ENCODE results near the gene NID2.

Gene NID2

DNA sequence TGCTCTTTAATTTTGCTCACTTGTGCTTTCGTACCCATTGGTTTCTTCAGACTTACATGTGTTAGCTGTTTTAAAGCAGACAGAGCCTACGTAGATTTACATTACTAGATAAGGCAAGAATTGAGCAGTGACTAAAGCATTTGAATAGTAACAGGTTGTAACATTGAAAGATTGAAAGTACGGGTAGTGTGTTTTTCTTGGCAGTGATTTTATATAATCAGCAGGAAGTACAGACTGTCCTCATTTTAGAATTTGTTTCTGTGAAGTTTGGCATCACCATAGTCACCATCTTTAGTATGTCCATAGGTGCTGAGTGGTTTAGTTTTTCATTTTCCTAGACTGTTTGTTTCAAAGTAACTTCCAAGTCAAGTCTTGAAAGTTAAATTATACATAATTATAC is 65.5 kb downstream of the NID2 start:
- DNase-seq (ENCODE audit: low spot score), result no peak

DNA sequence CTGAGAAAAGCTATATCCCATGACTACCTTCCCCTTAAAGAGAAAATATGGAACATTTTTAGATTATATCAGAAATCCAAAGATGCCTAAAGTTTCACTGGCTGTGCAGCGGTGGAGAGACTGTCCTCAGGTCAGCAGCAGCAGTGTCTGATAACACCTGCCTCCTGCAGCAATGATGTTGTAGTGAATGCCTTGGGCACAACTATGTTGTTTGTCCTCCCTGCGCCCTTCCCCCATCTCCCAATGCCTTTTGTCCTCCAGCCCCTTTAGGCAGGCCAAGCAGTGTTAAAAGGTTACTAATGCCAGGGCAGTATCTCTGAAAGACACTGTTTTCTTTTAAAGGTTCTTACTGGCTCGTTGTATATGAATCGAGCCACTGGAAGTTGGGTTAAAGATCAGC is 66.3 kb downstream of the NID2 start:
- DNase-seq (ENCODE audit: low spot score), result no peak

DNA sequence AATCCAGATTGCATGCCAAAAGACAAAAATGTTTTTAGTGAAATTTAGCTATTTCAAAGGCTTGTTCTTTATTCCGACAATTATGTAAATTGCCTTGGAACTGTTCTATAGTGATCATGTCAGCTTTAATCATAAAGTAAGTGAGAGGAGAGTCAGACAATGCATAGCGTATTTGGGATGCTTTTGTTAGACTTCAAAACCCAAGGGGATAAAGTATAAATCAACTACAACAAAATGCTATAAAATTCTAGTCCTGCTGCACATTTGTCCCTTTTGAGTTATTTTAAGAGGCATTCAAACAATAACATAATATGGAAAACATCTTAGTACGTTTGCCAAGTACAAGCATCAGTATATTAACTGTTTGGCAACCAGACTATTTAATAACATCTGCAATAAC is 68.2 kb downstream of the NID2 start:
- DNase-seq (ENCODE audit: low spot score), result no peak

DNA sequence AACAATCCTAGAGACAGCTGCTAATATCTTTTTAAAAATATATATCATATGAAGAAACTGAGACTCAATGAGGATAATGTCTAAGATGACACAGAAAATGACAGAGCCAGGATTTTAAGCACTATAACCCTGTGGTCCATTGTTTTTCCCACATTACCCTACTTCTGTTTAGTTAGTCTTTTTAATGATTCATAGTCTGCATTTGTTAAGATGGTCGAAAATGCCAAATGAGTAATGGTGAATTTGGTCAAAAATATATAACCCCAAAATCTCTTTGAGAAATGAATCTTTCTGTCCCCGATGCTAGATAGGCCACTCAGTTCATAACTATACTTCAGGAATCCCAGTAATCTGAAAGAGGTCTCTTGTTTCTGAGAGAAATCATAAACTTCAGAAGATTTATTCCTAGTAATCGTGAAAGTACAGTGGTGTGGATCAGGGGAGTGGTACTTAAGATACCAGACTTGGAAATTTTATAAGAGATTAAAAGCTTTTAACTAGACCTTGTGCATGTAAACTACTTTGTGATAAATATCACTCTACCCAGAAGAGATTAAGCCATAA is 68.8 kb downstream of the NID2 start:
- DNase-seq (ENCODE audit: low spot score), result no peak

DNA sequence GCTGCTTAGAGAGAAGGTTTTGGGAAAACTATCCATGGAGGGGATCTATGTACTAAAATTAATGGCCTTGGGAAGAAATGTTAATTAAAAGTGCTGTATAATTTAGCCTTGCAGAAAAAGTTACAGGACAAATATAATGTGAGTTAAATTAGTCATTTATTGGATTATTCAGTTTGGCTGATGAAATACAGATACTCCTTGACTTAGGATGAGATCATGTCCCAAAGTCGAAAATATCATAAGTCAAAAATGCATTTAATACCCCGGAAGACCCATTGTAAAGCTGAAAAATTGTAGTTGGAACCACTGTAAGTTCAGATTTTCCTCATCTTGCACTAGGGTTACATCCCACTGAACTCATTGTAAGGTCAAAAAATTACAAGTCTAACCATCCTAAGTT is 69.8 kb downstream of the NID2 start:
- DNase-seq (ENCODE audit: low spot score), result no peak

DNA sequence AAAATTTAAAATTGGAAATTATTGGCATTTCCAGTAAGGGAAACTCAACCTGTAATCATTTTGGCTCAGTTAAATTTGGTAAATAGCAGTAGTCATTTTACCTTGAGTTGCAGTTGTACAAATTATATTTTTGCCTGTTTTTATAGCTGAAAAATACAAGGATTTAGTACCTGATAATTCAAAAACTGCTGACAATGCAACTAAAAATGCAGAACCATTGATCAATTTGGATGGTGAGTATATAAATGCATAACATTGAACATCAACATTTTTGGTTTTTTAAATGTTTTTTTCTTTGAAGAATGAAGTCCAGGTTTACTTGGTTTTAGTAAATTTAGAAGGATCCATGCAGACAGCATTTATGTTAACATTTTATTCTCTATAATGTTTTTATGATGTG is 70.5 kb downstream of the NID2 start:
- no peak for DNase-seq (ENCODE audit: low spot score)

DNA sequence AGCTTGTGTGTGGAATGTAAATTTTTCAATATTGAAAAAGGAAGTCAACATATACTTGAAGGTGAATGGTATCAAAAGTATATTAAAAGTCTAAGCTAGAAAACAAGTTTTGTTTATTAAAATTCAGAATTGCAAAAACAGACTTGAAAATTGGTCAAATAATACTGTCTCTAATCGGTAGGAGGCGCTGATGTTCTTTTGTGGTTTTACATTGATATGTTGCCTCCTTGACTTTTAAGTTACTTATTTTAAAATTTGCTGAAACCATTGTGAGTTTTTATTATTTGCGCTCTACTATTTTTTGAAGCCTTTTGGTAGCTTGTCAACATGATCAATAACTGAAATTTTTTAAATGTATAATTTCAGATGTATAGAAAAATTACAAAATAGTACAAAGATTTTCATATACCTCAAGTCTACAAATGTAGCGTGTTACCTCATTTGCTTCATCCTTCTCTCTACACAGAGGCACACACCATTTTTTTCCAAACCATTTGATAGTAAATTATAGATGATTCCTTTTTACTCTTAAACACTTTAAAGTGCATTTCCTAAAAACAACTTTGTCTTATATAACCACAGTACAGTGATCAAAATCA is 72.6 kb downstream of the NID2 start:
- DNase-seq (ENCODE audit: low spot score), result no peak

DNA sequence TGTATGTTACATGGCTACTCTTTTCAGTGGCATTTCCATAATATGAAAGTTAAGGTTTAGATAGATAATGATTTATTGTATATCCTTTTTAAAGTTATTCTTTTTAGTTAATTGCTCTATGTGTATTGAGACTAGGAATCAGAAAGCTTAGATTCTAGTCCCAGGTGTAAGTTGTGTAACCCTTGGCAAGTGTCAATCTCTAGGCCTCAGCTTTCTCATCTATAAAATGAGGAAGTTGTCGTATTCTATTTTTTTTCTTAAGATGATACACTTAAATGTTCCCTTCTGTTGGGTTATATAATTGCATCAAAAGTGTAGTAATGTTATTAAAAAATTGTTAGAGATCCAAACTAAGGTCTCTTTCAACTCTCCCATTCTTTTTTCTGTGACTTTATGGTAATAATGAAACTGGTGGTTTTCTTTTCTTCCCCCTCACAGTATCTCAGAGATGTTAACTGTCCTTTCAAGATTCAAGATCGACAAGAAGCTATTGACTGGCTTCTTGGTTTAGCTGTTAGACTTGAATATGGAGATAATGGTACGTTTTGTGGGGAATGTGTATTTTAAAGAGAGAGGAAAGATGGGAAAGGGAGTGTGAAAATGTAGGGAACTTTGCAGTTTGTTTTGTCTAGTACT is 75.5 kb downstream of the NID2 start:
- DNase-seq (ENCODE audit: low spot score), result no peak

DNA sequence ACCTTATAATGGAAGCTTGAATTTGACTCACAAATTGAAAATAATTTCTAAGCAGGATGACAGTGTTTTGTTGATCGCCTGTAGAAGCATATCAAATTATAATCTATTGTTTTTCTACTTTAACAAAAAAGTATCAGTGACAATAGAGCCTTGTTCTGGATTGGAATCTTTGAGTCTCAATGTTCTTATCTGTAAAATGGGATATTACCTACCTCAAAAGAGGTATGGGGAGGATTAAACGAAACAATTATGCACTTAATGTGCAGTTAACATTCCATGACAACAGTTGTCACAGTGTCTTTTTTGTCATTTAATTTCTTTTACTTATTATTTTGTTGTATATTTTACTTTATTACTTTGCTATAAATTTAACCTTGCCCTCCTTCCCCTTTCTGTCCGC is 78.4 kb downstream of the NID2 start:
- no peak for DNase-seq (ENCODE audit: low spot score)

DNA sequence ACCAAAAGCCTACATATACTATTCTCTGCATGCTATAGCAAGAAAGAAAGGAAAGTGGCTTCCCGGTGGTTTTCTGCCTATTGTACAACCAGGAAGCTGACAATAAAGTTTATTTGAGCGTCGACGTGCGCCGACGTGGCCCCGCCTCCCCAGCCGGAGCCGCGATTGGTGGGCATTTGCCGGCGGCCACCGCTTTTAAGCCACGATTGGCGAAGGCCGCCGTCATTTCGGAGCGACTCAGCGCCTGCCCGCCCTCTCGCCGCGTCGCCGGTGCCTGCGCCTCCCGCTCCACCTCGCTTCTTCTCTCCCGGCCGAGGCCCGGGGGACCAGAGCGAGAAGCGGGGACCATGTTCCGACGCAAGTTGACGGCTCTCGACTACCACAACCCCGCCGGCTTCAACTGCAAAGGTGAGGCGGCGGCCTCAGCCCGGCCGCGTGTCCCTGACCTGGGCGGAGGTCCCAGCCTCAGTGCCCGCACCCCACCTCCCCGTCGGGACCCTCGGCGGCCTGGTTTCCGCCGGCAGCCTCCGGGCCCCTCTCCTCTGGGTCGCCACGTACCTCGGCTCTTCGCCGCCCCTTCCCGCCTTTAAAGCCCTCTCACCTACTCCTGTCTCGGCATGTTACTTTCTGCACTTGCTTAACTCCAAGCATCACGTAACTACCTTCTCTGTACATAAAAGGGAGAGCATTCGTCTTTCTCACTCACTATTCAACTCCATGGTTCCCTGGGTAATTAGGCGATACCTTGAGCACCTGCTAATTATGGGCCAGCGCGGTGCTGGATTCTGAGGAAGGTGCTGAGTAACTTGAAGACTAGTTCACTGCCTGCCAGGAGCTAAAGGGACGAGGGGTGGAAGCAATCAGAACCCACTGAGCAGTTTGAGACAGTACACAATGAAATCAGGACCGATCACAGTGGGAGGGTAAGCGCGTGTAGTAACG is 79.3 kb downstream of the NID2 start, which contains the start of gene RTRAF:
Gene RTRAF, plus strand, starts transcription at position 254 of the 942 bp plus-strand sequence. Its CDS starts 94 bp downstream, at position 348.
- peak; percentile 64 for DNase-seq (ENCODE audit: low spot score)

DNA sequence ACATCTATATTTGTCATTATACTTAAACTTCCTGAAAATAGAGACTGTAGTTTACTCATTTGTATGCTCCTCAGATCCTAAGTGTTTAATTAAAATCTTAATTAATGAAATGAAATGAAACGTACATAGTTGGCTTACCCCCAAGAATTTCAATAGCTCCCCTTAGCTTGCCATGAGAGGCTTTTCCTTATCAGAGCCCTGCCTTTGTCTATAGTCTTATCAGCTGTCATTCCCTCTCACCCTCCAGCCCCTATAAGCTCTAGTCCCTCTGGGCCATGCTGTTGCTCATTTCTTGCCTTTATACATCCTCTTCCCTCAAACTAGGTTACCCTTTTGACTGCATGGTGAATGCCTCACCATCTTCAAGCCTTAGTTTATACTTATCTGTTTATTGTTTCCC is 80.6 kb downstream of the NID2 start:
- no peak for DNase-seq (ENCODE audit: low spot score)

DNA sequence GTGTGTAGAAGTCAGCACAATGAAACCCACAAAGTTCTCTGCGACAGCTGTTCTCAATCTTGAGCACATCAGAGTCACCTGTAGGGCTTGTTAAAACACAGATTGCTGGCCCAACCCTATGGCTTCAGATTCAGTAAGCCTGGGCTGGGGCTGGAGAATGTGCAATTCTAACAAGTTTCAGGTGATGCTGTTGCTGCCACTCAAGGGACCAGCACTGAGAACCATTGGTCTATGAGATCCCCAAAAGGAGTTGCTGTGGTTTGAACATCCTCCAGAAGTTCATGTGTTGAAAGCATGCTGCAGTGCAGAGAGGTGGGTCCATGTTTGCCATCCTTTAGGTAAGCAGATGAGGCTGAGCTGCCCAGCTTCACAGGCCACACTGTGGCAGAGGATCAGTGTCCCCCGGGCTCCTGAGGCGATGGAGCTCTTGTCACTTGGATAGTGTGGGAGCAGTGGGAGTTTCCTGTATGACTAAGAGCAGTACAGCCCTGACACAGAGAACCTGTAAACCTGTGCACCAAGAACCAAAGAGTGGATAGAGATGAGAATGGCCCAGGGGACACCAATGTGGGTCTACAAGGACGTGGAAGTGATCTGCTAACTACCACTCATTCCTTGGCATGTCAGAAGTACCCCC is 87.5 kb downstream of the NID2 start:
- no peak for DNase-seq (ENCODE audit: low spot score)

DNA sequence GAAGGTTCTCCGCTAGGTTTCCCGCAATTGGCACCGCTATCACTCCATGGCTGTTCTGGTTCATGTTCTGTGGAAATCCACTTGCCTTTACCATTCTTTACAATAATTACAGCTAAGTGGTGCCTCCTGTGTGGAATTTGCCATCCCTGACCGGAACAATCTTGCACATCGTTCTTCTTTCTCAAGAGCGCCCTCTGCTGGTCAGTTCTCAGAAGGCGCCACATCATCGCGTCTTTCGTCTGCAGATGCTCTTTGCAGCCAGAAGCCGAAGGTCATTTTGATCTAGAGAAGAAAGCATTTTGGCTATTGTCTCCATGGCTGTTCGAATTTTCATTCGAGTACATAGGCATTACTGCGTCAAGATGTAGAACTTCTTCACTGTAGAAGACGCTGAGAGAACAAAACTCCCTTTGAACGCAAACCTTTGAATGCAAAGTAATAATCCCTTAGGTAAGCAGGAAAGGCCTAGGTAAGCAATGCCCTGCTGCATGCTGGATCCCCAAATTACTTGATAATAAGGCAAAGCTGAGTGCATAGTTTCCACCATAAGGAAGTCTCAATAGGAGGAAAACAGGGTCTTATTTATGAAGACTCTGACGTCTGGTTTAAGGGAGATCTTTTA is 89.7 kb downstream of the NID2 start:
- DNase-seq (ENCODE audit: low spot score), result peak; percentile 28

DNA sequence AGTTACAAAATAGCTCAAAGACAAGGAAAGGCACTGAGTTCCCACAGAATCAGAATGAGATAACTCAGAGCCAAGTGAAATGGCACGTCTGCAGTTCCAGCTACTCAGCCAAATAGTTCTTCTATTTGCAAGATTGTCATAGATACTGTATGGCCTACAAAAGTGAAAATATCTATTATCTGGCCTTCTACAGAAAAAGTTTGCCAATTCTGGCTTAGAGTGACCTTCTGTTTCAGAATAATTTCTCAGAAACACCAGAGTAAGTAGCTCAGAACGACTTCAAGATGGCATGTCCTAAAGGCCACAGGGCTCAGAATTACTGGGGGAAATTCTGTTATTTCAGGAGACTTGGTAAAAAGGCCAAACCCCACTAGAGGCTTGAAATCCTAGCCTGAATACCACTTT is 90.2 kb downstream of the NID2 start:
- DNase-seq (ENCODE audit: low spot score), result no peak

DNA sequence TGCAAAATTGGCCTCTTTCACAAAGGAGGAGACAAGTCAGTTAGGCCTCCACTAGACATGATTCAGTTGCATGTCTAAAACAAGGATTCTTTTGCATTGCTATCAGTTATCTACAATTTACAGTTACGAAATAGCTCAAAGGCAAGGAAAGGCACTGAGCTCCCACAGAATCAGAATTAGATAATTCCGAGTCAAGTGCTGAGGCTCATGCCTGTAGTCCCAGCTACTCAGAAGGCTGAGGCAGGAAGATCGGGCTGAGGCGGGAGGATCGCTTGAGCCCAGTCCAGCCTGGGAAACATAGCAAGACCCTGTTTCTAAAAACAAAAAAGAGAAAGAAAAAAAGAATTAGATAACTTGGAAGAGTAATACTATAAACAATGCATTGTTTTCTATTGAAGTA is 91.8 kb downstream of the NID2 start:
- DNase-seq (ENCODE audit: low spot score), result no peak

DNA sequence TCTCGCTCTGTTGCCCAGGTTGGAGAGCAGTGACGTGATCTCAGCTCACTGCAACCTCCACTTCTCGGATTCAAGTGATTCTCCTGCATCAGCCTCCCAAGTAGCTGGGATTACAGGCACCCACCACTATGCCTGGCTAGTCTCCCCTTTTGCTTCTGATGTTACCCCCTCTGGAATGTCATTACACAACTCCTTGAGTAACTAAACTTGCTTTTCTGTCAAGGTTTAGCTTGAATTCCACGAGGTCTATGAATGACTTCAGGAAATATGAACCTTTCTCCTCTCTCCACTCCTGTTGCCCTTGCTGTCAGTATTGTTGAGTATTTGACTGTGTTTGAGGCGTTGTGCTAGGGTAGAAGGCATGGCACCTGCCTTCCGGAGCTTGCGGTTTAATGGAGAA is 96.3 kb downstream of the NID2 start:
- DNase-seq (ENCODE audit: low spot score), result no peak

DNA sequence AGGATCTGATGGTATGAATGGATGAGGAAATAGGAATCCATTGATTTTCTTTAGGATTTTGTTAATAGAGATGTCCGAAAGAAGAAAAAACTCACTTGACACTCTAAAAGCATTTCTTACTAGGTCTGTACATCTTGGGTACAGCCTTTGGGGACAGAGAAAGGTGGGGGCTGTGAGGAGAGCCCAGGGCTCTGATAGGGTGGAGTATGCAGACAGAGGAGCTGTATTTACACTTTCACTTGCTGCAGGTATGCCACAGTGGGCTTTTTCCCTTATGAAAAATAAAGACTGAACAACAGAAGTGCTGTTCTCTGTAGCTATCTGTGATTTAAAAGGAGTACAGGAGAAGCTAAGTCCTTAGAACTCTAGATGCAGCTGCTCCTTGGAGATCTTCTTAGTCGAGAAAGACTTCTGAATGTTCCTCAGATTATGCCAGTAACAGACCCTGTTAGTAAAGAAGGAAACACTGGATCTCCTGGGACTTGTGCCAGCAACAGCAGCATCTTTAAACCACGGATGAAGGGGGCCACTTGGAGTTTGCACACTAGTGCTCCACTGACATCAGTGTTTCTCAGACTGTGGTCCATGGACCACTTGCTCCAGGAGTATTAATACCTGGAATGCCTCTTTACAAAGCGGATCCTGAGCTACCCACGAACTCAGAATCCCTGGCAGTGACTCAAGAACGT is 98.9 kb downstream of the NID2 start:
- DNase-seq (ENCODE audit: low spot score), result no peak

DNA sequence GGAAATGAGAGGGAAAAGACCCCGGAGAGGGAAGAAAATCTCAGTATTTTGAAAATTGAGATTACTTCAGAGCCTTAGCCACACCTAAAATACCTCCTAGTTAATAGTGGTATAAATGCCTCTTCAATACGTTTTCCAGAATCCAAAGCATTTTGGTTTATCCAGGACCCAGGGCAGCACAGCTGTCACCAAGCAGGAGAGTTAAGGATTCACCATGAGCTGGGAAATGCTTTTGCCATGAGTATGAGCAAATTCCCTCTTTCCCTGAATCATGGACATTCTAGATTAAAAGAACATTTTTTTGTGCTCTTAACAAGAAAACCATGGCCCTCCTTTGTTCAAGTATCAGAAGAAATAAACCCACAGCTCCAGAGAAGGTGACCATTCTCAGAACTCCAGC is 101.3 kb downstream of the NID2 start:
- DNase-seq (ENCODE audit: low spot score), result no peak

DNA sequence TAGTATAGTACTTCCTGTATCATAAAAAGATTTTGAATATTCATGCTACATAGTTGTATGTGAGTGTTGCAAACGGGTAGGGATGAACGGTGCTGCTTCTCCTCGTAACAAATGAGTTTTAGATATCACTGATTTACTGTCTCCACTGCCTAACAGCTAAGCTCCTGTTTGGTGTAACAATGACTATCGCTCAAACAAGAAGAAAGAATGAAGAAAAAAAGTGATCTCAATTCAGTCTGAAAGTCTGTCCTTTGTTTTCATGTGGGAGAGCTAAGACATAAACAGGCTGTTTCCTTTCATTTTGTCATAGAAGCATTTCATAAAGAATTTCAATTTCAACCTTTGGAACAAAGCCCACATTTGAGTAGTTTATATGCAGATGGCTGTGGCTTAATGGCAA is 105.6 kb downstream of the NID2 start:
- no peak for DNase-seq (ENCODE audit: low spot score)

DNA sequence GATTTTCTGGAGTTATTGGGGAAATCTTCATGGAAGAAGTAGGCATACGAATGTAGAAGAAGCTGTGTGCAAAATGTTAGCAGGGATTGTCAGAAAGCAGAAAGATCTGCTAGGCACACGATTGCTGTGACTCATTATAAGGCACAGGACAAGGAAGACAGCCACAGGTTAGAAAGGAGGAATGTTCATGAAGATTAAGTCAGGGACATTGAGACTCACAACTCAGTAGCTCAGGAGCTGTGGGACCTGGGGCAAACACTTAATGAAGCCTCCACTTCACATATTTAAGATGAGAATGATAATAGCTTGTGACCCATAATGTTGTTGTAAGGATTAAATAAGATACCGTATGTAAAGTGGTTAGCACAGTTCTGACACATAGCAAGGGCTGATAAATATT is 106.1 kb downstream of the NID2 start:
- no peak for DNase-seq (ENCODE audit: low spot score)

DNA sequence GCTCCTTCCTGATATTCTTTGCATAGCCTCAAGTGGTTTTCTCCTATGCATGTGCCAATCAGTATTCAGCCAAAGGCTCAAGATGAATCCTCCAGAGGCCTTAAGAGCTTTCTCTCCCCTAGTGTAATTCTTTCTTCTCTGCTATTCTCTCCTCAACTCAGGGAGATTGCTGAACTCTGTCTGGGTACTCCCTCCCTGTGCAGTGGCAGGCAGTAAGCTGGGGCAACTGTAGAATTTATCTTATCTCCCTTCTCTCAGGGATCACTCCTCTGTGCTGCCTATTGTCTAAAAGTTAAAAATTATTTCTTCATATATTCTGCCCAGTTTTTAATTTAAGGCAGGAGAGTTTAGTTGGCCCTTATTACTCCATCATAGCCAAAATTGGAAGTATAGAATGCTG is 108.0 kb downstream of the NID2 start:
- DNase-seq (ENCODE audit: low spot score), result no peak

All from HuH-7.5 (cell line).